IMR-90 (cell line): ENCODE results near the gene ZFP57. TPM values are rescaled to one million over a fixed set of nuclear protein-coding genes. Genes with fewer than 3 reads are reported as not detected.

Source experiments
- ATAC-seq: fragments of 200-7000 bp; cut with Tn5 transposase; 2 replicates; pipeline ENCODE4 v1.9.1; 2020; ENCODE audit warnings: low read depth, mild to moderate bottlenecking, moderate library complexity
- BruUV-seq: library from RNA; stranded (reverse); fragments of 400-500 nt; replicated peaks from 2 replicates; lab custom pipeline; 2021; lab: Mats Ljungman, UMichigan
- CTCF ChIA-PET: fragments of 300-600 bp; formaldehyde crosslinking; extraction: SDS; loops from one replicate; lab custom pipeline; 2021; ENCODE audit warnings: antibody characterized with exemption; lab: Yijun Ruan, JAX
- POLR2A ChIA-PET: fragments of 300-600 bp; sonication (Branson Sonifier 250); formaldehyde crosslinking; loops from one replicate; lab custom pipeline; 2022; ENCODE audit warnings: antibody characterized with exemption; ENCODE audit not compliant: unreplicated experiment; lab: Charles Lee
- DNase-seq: peaks from one replicate; pipeline ENCODE4 v3.0.0; 2013
- H2AFZ ChIP-seq: replicated peaks from 2 replicates; pipeline ENCODE3; 2013; ENCODE audit warnings: low read length, mild to moderate bottlenecking; ENCODE audit not compliant: poor library complexity
- H2AK5ac ChIP-seq: 2 replicates; pipeline ENCODE4 v1.6.1; 2013; ENCODE audit warnings: low read depth, low read length, inconsistent platforms
- H2AK9ac ChIP-seq: replicated peaks from 2 replicates; pipeline ENCODE3; 2013; ENCODE audit warnings: mild to moderate bottlenecking, low read depth, low read length, moderate library complexity; ENCODE audit not compliant: poor library complexity
- H2BK120ac ChIP-seq: 2 replicates; pipeline ENCODE4 v1.6.1; 2013; ENCODE audit warnings: low read depth, low read length, inconsistent platforms
- H2BK15ac ChIP-seq: 3 replicates; pipeline ENCODE4 v1.6.1; 2013; ENCODE audit warnings: low read depth, low read length, inconsistent platforms
- H2BK20ac ChIP-seq: 2 replicates; pipeline ENCODE4 v1.6.1; 2013; ENCODE audit warnings: low read depth, mild to moderate bottlenecking, inconsistent platforms, low read length, moderate library complexity
- H2BK5ac ChIP-seq: 2 replicates; pipeline ENCODE4 v1.6.1; 2013; ENCODE audit warnings: mild to moderate bottlenecking, low read depth, low read length, inconsistent platforms; ENCODE audit not compliant: poor library complexity, severe bottlenecking
- H3K14ac ChIP-seq: replicated peaks from 2 replicates; pipeline ENCODE4 v1.6.1; 2013; ENCODE audit warnings: low read depth, low read length, inconsistent platforms
- H3K18ac ChIP-seq: 2 replicates; pipeline ENCODE4 v1.6.1; 2013; ENCODE audit warnings: low read depth, low read length, control low read depth
- H3K23ac ChIP-seq: 2 replicates; pipeline ENCODE4 v1.6.1; 2013; ENCODE audit warnings: low read depth, low read length, inconsistent platforms
- H3K27ac ChIP-seq: 2 replicates; pipeline ENCODE4 v1.5.1; 2013; ENCODE audit warnings: mild to moderate bottlenecking, control low read depth, low read length; ENCODE audit not compliant: insufficient read depth
- H3K27me3 ChIP-seq: 2 replicates; pipeline ENCODE4 v1.6.1; 2013; ENCODE audit warnings: low read length; ENCODE audit not compliant: control insufficient read depth, insufficient read depth
- H3K36me3 ChIP-seq: 2 replicates; pipeline ENCODE4 v1.6.1; 2013; ENCODE audit warnings: low read length, mixed read lengths; ENCODE audit not compliant: control insufficient read depth, insufficient read depth
- H3K4ac ChIP-seq: 2 replicates; pipeline ENCODE4 v1.6.1; 2013; ENCODE audit warnings: low read depth, low read length, inconsistent platforms
- H3K4me1 ChIP-seq: 2 replicates; pipeline ENCODE4 v1.6.1; 2013; ENCODE audit warnings: low read length, mixed read lengths; ENCODE audit not compliant: control insufficient read depth, insufficient read depth
- H3K4me2 ChIP-seq: 2 replicates; pipeline ENCODE4 v1.6.1; 2013; ENCODE audit warnings: low read depth, mild to moderate bottlenecking, control low read depth, low read length, moderate library complexity
- H3K4me3 ChIP-seq: 2 replicates; pipeline ENCODE4 v1.5.1; 2013; ENCODE audit warnings: low read depth, mild to moderate bottlenecking, control low read depth, low read length, moderate library complexity; ENCODE audit not compliant: insufficient read depth
- H3K56ac ChIP-seq: 2 replicates; pipeline ENCODE4 v1.6.1; 2013; ENCODE audit warnings: low read length, inconsistent platforms; ENCODE audit not compliant: insufficient read depth; ENCODE audit errors: extremely low read depth
- H3K79me1 ChIP-seq, 2 experiments: 2 replicates each; pipeline ENCODE4 v1.6.1; 2013; ENCODE audit warnings: low read length in 2 of 2, inconsistent platforms in 1 of 2, low read depth in 1 of 2
- H3K9ac ChIP-seq: 2 replicates; pipeline ENCODE4 v1.6.1; 2013; ENCODE audit warnings: low read depth, low read length, control low read depth
- H3K9me1 ChIP-seq: 2 replicates; pipeline ENCODE4 v1.6.1; 2013; ENCODE audit warnings: low read length, inconsistent platforms; ENCODE audit not compliant: insufficient read depth
- H3K9me3 ChIP-seq: 2 replicates; pipeline ENCODE4 v1.6.1; 2013; ENCODE audit warnings: low read length; ENCODE audit not compliant: control insufficient read depth, insufficient read depth
- H4K20me1 ChIP-seq: 2 replicates; pipeline ENCODE4 v1.6.1; 2013; ENCODE audit warnings: low read length, inconsistent platforms; ENCODE audit not compliant: insufficient read depth
- H4K5ac ChIP-seq: 2 replicates; pipeline ENCODE4 v1.6.1; 2013; ENCODE audit warnings: mild to moderate bottlenecking, low read depth, low read length, control low read depth
- H4K8ac ChIP-seq, 2 experiments: 2 replicates each; pipeline ENCODE4 v1.6.1; 2013; ENCODE audit warnings: low read depth in 2 of 2, low read length in 2 of 2, control low read depth in 1 of 2, inconsistent platforms in 1 of 2
- H4K91ac ChIP-seq: 2 replicates; pipeline ENCODE4 v1.6.1; 2013; ENCODE audit warnings: low read depth, low read length, inconsistent platforms; ENCODE audit not compliant: insufficient read depth
- BHLHE40 ChIP-seq: fragments of 150-350 bp; IDR thresholded peaks from 2 replicates; pipeline ENCODE4 v1.6.1; 2016; ENCODE audit warnings: mild to moderate bottlenecking, low read depth, low read length
- CEBPB ChIP-seq: IDR thresholded peaks from 2 replicates; pipeline ENCODE4 v1.6.1; 2012; ENCODE audit warnings: low read depth, low read length, improper control_type of control experiment
- CHD1 ChIP-seq: IDR thresholded peaks from 2 replicates; pipeline ENCODE4 v1.6.1; 2012; ENCODE audit warnings: low read depth, low read length, improper control_type of control experiment
- CTCF ChIP-seq: conservative IDR thresholded peaks from 2 replicates; pipeline ENCODE4 v1.5.1; 2012; ENCODE audit warnings: mild to moderate bottlenecking, low read depth, low read length, improper control_type of control experiment
- MAFK ChIP-seq: IDR thresholded peaks from 2 replicates; pipeline ENCODE4 v1.6.1; 2012; ENCODE audit warnings: low read depth, low read length, improper control_type of control experiment
- MAZ ChIP-seq: IDR thresholded peaks from 2 replicates; pipeline ENCODE4 v1.6.1; 2012; ENCODE audit warnings: low read depth, mild to moderate bottlenecking, low read length, improper control_type of control experiment, moderate library complexity, borderline replicate concordance
- MXI1 ChIP-seq: IDR thresholded peaks from 2 replicates; pipeline ENCODE4 v1.6.1; 2012; ENCODE audit warnings: low read depth, mild to moderate bottlenecking, low read length, moderate library complexity, borderline replicate concordance
- NFE2L2 ChIP-seq: fragments of 150-350 bp; IDR thresholded peaks from 2 replicates; pipeline ENCODE4 v1.6.1; 2016; ENCODE audit warnings: low read depth, mild to moderate bottlenecking, low read length
- POLR2A ChIP-seq: IDR thresholded peaks from 2 replicates; pipeline ENCODE4 v1.6.1; 2012; ENCODE audit warnings: mild to moderate bottlenecking, low read depth, low read length
- RAD21 ChIP-seq: IDR thresholded peaks from 2 replicates; pipeline ENCODE4 v1.6.1; 2012; ENCODE audit warnings: low read length, improper control_type of control experiment
- RCOR1 ChIP-seq: IDR thresholded peaks from 2 replicates; pipeline ENCODE4 v1.6.1; 2012; ENCODE audit warnings: mild to moderate bottlenecking, low read length, improper control_type of control experiment; ENCODE audit not compliant: insufficient replicate concordance
- RFX5 ChIP-seq: IDR thresholded peaks from 2 replicates; pipeline ENCODE4 v1.8.0; 2012; ENCODE audit warnings: low read depth, mild to moderate bottlenecking, low read length, moderate library complexity
- SMC3 ChIP-seq: fragments of 150-350 bp; IDR thresholded peaks from 2 replicates; pipeline ENCODE4 v1.6.1; 2016; ENCODE audit warnings: low read depth, mild to moderate bottlenecking, antibody characterized with exemption, low read length, moderate library complexity
- WGBS, 2 experiments: methylation state at CpG; one replicate each; pipeline versions ENCODE4 v1.1.5 to v1.1.7; 2013; ENCODE audit warnings: missing lambda C conversion rate in 2 of 2; ENCODE audit not compliant: insufficient read length in 1 of 2; ENCODE audit errors: extremely low coverage in 2 of 2; 5-methylcytosine and 5-hydroxymethylcytosine counted together
- dilution Hi-C: fragments of 300-500 bp; cut with HindIII; formaldehyde crosslinking; loops from one replicate; pipeline ENCODE4 v1.14.3; 2018; ENCODE audit warnings: low sequenced_read_pairs; ENCODE audit not compliant: unreplicated experiment
- in situ Hi-C: fragments of 300-500 bp; cut with MboI; formaldehyde crosslinking; loops from 3 replicates; pipeline ENCODE4 v1.14.3; 2019; ENCODE audit warnings: low sequenced_read_pairs, inconsistent platforms, mixed read lengths
- intact Hi-C: fragments of 100-400 bp; cut with micrococcal nuclease; formaldehyde crosslinking; loops from 2 replicates; pipeline ENCODE4 v1.10.0; 2022
- polyA plus RNA-seq, 3 experiments: library from polyadenylated mRNA; depleted of rRNA; stranded (reverse); fragments of >200 nt; gene quantifications; 2 replicates each; pipeline ENCODE4 v1.2.3, GENCODE V29; 2012; ENCODE audit warnings: low replicate concordance in 1 of 3
- total RNA-seq: library from RNA; depleted of rRNA; stranded (reverse); fragments of >200 nt; gene quantifications from 2 replicates; pipeline ENCODE4 v1.2.3, GENCODE V29; 2012
- TF ChIP-seq, protein P1 (sequence below): fragments of 150-350 bp; IDR thresholded peaks from 2 replicates; pipeline ENCODE4 v1.6.1; 2017; ENCODE audit warnings: mild to moderate bottlenecking, antibody characterized with exemption, low read length, low read depth

The ZFP57 gene
- total and polyA plus RNA-seq, 2 of the 4 experiments (the other 2 are of a cell fraction): not detected

DNA sequence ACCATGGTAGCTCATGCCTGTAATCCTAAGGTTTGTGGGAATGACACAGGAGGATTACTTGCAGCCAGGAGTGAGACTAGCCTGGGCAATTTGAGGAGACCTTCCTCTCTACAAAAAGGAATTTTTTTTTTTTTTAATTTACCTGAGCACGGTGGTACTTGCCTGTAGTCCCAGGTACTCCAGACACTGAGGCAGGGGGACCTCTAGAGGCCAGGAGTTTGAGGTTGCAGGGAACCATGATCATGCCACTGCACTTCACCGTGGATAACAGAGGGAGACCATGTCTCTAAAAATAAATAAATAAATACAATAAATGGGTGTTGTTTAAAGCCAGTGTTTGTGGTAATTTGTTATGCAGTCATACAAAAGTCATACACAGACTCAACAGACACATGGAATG, 39.9 kb upstream of the ZFP57 start:
- H2AK5ac ChIP-seq: no peak overlapping the region
- H4K20me1 ChIP-seq: no peaks in the 10 kb centered on the region
- H3K56ac ChIP-seq: no peak overlapping the region
- H3K9ac ChIP-seq: no peak overlapping the region
- H3K23ac ChIP-seq: no peak overlapping the region
- no peak overlapping the region for H2BK5ac ChIP-seq
- H3K4ac ChIP-seq: no peak overlapping the region
- no peak overlapping the region for H2AK9ac ChIP-seq
- no peak overlapping the region for H2BK20ac ChIP-seq
- H4K5ac ChIP-seq: no peak overlapping the region
- no peak overlapping the region for H2BK15ac ChIP-seq
- intact Hi-C loops (no loop called here), dilution Hi-C loops (no loop called here), in situ Hi-C loops (no loop called here)
- H4K8ac ChIP-seq: no peak overlapping the region
- peaks cover 33% of the 10 kb centered on the region for H3K27me3 ChIP-seq
- H4K91ac ChIP-seq: no peak overlapping the region
- no peak overlapping the region for H3K27ac ChIP-seq
- ATAC-seq: no peak
- no peaks in the 10 kb centered on the region for H3K79me1 ChIP-seq
- H3K9me1 ChIP-seq: no peaks in the 10 kb centered on the region
- no peak overlapping the region for H3K4me2 ChIP-seq
- no peak overlapping the region for H3K18ac ChIP-seq
- H3K4me1 ChIP-seq: no peaks in the 10 kb centered on the region; the same call in 1 of the 2 replicates
- H3K4me3 ChIP-seq: no peak overlapping the region
- POLR2A ChIA-PET: no interaction called here
- DNase-seq: no peak
- no CpG with 5 or more reads among the region's 2 CpGs for WGBS, 2 experiments
- CTCF ChIA-PET: no interaction called here
- no peaks in the 10 kb centered on the region for H3K36me3 ChIP-seq
- H3K14ac ChIP-seq: no peak overlapping the region
- no peak overlapping the region for H2AFZ ChIP-seq
- TF ChIP-seq MXI1 (no peak), CTCF (no peak), RCOR1 (no peak), SMC3 (no peak), MAFK (no peak), BHLHE40 (no peak), RAD21 (no peak), MAZ (no peak), POLR2A (no peak), NFE2L2 (no peak), RFX5 (no peak), CHD1 (no peak), CEBPB (no peak)
- TF ChIP-seq, protein P1, sequence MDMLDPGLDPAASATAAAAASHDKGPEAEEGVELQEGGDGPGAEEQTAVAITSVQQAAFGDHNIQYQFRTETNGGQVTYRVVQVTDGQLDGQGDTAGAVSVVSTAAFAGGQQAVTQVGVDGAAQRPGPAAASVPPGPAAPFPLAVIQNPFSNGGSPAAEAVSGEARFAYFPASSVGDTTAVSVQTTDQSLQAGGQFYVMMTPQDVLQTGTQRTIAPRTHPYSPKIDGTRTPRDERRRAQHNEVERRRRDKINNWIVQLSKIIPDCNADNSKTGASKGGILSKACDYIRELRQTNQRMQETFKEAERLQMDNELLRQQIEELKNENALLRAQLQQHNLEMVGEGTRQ: no peak
- no peaks in the 10 kb centered on the region for H3K9me3 ChIP-seq
- no peak overlapping the region for H2BK120ac ChIP-seq
- no TSS peak for BruUV-seq
